GM13977 (cell line): ENCODE data around the gene FGGY.
A peak's percentile ranks its signal among the peaks of the same experiment; 100 is the strongest.

Source experiments
- DNase-seq: peaks from one replicate; pipeline ENCODE4 v3.0.0; 2012; ENCODE audit warnings: low spot score
- in situ Hi-C: fragments of 300-500 bp; cut with MboI; formaldehyde crosslinking; loops from one replicate; pipeline ENCODE4 v1.12.0; 2022; ENCODE audit warnings: low sequenced_read_pairs, low pct_unique_long_range_greater_than_20kb, mixed read lengths, inconsistent platforms; ENCODE audit not compliant: unreplicated experiment
- TF ChIP-seq, protein P1 (sequence below): IDR thresholded peaks from 2 replicates; pipeline ENCODE4 v1.5.1; 2012; ENCODE audit warnings: mild to moderate bottlenecking, control low read depth; ENCODE audit not compliant: insufficient read depth; ENCODE audit errors: extremely low read depth, missing control alignments

FGGY gene

DNA sequence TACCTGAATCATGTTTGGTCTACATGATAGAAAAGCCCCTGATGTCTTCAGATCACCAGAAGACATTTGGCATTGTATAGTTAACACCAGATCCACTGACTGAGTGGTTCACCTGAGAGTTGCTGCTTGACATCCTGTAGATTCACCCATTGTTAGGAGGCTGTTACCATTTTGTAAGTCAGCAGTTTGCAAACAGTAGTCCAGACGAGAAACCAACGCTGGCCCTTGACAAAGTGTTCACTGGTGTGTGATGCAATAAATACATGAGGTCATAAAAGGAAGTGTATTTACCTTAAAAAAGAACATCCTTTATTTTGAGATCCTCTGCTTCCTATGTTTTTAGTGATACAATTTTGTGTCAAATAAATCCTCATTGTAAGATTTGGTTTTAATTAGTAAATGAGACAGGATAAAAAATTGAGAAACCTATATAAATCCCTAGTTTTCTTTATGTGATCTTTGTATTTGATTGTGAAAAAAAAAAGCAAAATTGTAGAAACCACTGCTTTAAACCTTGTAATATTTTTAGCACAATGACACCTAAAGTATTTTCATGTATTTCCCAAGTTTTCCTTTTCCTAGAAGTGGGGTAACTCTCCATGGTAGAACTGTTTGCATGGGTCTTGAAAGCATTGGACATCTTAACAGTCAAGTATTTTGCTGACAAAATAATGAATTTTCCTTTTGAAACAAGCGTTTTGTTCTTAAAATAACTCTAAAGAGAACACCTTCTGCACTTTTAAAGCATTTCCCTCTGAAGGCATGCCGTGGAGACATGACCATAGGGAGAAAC lies 204.3 kb downstream of the FGGY start:
- in situ Hi-C loops: no loop called here
- TF ChIP-seq, protein P1, sequence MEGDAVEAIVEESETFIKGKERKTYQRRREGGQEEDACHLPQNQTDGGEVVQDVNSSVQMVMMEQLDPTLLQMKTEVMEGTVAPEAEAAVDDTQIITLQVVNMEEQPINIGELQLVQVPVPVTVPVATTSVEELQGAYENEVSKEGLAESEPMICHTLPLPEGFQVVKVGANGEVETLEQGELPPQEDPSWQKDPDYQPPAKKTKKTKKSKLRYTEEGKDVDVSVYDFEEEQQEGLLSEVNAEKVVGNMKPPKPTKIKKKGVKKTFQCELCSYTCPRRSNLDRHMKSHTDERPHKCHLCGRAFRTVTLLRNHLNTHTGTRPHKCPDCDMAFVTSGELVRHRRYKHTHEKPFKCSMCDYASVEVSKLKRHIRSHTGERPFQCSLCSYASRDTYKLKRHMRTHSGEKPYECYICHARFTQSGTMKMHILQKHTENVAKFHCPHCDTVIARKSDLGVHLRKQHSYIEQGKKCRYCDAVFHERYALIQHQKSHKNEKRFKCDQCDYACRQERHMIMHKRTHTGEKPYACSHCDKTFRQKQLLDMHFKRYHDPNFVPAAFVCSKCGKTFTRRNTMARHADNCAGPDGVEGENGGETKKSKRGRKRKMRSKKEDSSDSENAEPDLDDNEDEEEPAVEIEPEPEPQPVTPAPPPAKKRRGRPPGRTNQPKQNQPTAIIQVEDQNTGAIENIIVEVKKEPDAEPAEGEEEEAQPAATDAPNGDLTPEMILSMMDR: no peak
- DNase-seq: no peak

DNA sequence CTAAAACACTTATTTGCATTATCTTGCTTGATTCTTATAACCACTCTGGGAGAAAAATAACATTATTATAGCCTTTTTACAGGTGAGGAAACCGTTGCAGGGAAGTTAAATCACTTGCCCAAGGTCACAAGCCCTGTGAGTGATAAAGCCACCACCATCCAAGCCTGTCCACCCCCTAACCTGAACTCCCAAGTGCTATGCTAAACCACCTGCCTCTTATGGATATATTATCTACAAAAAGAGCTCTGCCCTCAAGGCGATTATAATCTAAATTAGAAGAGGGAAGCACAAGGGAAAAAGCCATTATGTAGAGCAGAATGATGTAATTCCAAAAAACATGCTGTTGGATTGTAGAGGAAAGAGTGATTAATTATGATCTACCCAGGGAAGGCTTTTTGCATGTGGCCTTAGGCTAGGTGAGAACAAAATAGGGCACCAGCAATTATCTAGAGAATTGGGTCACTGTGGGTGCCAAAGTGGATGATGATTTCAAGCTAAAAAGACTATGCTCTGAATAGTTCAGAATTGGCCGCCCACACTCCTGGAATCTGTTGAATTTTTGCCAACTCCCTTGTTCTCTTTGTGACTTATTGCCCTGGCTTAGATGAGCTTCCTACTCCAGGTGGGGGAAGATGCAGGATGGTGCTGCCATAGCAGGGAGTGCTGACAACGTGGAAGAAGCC lies 205.3 kb downstream of the FGGY start:
- in situ Hi-C loops: no loop called here
- no peak for DNase-seq
- TF ChIP-seq, protein P1: no peak

DNA sequence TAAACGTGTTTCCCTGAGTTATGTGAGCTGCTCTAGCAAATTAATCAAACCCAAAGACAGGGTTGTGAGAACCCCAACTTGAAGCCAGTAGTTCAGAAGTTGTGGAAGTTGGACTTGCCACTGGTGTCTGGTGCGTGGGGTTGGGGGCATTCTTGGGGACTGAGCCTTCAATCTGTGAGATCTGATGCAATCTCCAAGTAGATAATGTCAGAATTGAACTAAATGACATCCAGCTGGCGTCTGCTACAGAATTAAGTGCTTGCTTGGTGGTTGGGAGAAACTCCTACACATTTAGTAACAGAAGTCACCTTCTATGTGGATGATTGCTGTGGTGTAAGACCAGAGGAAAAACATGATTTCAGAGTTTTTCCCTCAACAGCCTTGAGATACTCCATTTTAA lies 207.4 kb downstream of the FGGY start:
- TF ChIP-seq, protein P1: no peak
- no peak for DNase-seq
- in situ Hi-C loops: no loop called here

DNA sequence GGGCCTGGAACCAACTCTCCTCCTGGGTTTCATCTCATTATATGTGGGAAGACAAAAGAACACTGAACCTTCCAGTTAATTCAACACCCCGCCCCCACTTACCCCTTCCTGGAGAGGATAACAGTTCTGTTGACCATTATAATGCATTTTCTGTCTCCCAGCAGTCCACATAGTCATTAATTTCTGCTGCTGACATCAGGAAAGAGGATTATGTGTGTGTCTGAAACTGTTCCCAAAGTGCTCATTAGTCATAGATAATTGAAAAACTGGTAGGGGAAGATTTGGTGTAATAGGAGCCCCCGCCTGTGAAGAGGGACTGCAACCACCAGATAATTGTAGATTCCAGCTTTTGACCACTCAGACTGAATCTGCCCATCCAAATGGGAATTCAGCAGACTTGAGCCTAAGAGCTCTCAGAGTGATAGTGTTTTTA lies 208.7 kb downstream of the FGGY start:
- TF ChIP-seq, protein P1: no peak
- in situ Hi-C loops: no loop called here

DNA sequence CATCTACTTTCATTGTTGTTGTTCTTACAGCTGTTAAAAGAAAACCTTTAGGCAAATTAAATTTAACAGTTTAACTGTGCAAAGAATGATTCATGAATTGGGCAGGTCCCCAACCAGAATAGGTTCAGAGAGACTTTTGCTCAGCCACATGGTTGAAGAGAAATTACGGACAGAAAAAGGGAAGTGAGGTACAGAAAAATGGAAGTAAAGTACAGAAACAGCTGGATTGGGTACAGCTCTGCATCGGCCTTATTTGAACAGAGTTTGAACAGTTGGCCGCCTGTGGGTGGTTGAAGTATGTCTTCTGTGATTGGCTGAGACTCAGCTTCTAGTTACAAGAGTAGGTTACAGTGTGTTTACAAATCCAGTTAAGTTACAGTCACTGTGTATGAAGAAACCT lies 210.1 kb downstream of the FGGY start:
- TF ChIP-seq, protein P1: no peak
- in situ Hi-C loops: no loop called here
- DNase-seq: peak; percentile 36

More for the DNA sequence above, 208.7 kb downstream of the FGGY start:
- DNase-seq: no peak

DNA sequence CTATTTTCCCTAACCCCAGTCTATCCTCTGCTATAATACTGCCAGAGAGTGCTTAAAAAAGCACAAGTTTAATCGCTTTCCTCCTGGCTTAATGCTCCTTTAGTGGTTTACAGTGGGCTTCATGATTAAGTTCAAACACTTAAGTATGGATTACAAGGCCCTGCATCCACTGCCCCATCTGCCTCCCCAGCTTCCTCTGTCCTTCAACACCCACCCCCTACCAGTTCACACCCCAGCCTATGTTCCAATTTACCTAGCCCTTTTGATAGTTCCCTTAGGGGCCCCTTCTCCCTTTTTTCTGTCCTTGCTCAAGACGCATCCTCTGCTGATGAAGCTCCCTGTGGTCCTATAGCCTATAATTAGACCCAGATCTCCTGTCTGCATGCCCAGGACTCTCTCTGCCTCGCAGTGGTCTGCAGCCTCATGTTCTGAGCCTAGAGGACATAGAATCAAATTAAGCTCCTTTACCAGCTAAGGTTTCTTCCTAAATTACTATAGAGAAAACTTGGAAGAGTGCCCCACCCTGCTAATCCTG lies 212.5 kb downstream of the FGGY start:
- TF ChIP-seq, protein P1: no peak
- in situ Hi-C loops: no loop called here
- no peak for DNase-seq
